Astrocyte (in vitro differentiated cells and primary cell): ENCODE data around the gene ATP11A.

Experiments used
- CTCF ChIP-seq: IDR thresholded peaks from 2 replicates; pipeline ENCODE4 v1.5.1; 2011; ENCODE audit warnings: low read depth, mild to moderate bottlenecking, inconsistent platforms, low read length, moderate library complexity; ENCODE audit not compliant: insufficient read depth
- EZH2 ChIP-seq: IDR thresholded peaks from 2 replicates; pipeline ENCODE4 v1.6.1; 2012; ENCODE audit warnings: mild to moderate bottlenecking, low read length, inconsistent platforms; ENCODE audit not compliant: insufficient read depth

GRCh38 chr13:112859817-112860190, 170.0 kb downstream of the ATP11A start:
- TF ChIP-seq CTCF: no peak
- no peak for TF ChIP-seq EZH2
